NK-92 treated with Interleukin-12 subunit alpha and Interleukin-12 subunit beta, amount 100 ng/mL, for 24 hours (cell line): ENCODE results near the gene TRIML2.
"Not testable (repeated sequence)": the region's sequence is repeated elsewhere in the genome, so short reads cannot be mapped to it uniquely, and the experiment has no call there.

Experiments
- DNase-seq: peaks from one replicate; lab custom pipeline; 2025; lab: John Stamatoyannopoulos, UW

TRIML2 gene

GRCh38 chr4:188107931-188108843 is 1.2 kb downstream of the TRIML2 start:
- DNase-seq = no peak

GRCh38 chr4:188106454-188106853 is 2.9 kb downstream of the TRIML2 start:
- no peak for DNase-seq

- no peak for DNase-seq
These were observed 16.6 kb downstream of the TRIML2 start for GRCh38 chr4:188092824-188093223.

- no peak for DNase-seq
These were observed 22.5 kb downstream of the TRIML2 start for GRCh38 chr4:188086858-188087257.

- no peak for DNase-seq
These were observed 26.6 kb downstream of the TRIML2 start for GRCh38 chr4:188082796-188083195.

GRCh38 chr4:188078116-188078515 is 31.3 kb downstream of the TRIML2 start:
- no peak for DNase-seq

DNA sequence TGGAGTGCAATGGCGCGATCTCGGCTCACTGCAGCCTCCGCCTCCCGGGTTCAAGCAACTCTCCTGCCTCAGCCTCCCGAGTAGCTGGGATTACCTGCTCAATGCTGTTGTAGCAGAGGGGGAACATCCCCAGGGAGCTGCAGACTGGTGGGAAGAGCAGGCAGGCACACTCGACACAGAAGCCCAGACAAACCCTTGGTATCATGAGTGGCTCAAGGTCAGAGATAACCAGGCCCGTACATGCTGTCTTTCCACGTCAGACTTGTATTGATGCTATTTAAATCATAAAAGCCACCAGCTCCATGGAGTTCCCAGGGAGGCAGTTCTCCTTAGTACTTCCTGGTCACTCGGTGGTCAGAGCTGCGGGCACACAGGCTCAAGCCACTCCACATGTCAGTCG is 33.2 kb downstream of the TRIML2 start:
- no peak for DNase-seq

GRCh38 chr4:188061083-188061482 is 48.3 kb downstream of the TRIML2 start:
- DNase-seq = no peak

DNA sequence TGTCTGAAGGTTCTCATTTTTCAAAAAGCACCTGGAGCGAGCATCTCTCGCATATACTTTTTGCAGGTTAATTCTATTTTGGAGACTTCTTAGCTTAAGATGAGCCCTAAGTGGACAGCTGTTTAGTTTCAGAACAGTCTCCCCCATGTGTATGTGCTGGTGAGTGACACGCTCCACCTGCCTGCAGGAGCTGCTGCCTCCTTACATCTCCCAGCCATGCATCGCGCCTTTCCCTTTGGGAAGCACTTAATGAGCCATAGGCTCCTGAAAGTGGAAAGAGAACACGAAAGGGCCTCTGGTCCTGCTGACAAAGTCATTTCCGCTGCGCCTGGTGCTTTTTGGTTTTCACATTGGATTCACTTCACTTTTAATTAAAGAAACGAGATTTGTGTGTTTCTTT is 56.1 kb downstream of the TRIML2 start:
- no peak for DNase-seq

GRCh38 chr4:188046657-188047056 is 62.7 kb downstream of the TRIML2 start:
- no peak for DNase-seq

- DNase-seq = not testable (repeated sequence)
These were observed 63.9 kb downstream of the TRIML2 start for GRCh38 chr4:188045461-188045860.

DNA sequence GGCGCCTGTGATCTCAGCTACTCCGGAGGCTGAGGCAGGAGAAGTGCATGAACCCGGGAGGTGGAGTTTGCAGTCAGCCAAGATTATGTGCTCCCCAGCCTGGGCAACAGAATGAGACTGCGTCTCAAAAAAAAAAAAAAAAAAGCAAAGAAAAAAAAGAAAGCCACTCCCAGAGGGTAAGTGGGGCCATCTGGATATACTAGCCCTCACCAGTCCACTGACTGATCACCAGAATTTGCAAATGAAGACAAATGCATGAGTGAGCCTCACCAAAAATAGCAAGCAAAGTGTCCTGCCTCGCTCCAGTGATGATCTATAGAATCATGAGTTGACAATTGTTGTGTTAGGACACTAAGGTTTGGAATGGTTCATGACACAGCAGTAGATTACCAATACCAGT is 66.2 kb downstream of the TRIML2 start:
- DNase-seq = no peak

DNA sequence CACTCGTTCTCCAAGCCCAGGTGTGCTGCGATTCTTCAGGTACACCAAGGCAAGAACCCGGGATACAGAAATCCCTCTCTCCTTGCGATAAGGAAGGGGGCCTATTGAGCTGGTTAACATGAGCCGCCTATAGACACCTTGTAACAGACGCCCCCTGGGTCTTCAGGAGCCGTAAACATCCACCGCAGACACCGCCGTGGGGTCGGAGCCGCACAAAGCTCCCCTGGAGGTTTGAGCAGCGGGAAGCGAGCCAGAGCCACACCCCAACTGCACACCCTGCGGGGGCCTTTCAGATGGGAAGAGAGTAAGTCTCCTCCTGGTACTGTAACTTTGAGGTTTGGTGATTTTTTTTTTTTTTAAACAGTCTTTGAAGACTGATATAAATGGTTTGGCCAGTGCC is 67.2 kb downstream of the TRIML2 start:
- no peak for DNase-seq

- no peak for DNase-seq
These were observed 67.7 kb downstream of the TRIML2 start for GRCh38 chr4:188041721-188042120.
